Sigmoid colon (tissue), 7 donors: Measurements from ENCODE around the gene CEACAM1. TPM values are rescaled to one million over a fixed set of nuclear protein-coding genes. Genes with fewer than 3 reads are reported as not detected.
A peak's percentile ranks its signal among the peaks of the same experiment; 100 is the strongest.

Source experiments
- DNase-seq: peaks from one replicate; pipeline ENCODE4 v3.0.0-alpha.2; 2019
- H3K27ac ChIP-seq, 4 donors: fragments of 200-600 bp; sonication (generic); one replicate each; pipeline ENCODE4 v1.5.1; 2016 to 2019; ENCODE audit warnings: mild to moderate bottlenecking in 1 of 4
- H3K27me3 ChIP-seq, 3 donors: fragments of 200-600 bp; sonication (generic); one replicate each; pipeline ENCODE4 v1.5.1; 2019; ENCODE audit warnings: mild to moderate bottlenecking in 1 of 3
- H3K36me3 ChIP-seq, 4 donors: fragments of 200-600 bp; sonication (generic); one replicate each; pipeline ENCODE4 v1.5.1; 2016 to 2019
- H3K4me1 ChIP-seq, 4 donors: fragments of 200-600 bp; sonication (generic); one replicate each; pipeline ENCODE4 v1.5.1; 2017 to 2019
- H3K4me3 ChIP-seq, 4 donors: fragments of 200-600 bp; sonication (generic); one replicate each; pipeline ENCODE4 v1.5.1; 2017 to 2019; ENCODE audit warnings: mild to moderate bottlenecking in 2 of 4, moderate library complexity in 1 of 4
- H3K9me3 ChIP-seq, 4 donors: fragments of 200-600 bp in 3 of 4; sonication (generic) in 3 of 4; one replicate each; pipeline versions ENCODE4 v1.5.1 to v1.6.1; 2013 to 2019
- CTCF ChIP-seq, 4 experiments: fragments of 450-650 bp in 3 of 4; fragments of 200-600 bp in 1 of 4; IDR thresholded peaks; one replicate each; pipeline ENCODE4 v1.5.1; 2016 to 2019; ENCODE audit warnings: antibody characterized with exemption in 4 of 4, mild to moderate bottlenecking in 3 of 4, moderate library complexity in 2 of 4
- EP300 ChIP-seq, 4 donors: sonication (generic); formaldehyde crosslinking; IDR thresholded peaks; one replicate each; pipeline ENCODE4 v1.6.1; 2017; ENCODE audit warnings: antibody characterized with exemption in 4 of 4
- POLR2A ChIP-seq, 2 donors: fragments of 450-650 bp; IDR thresholded peaks; one replicate each; pipeline ENCODE4 v1.6.1; 2016; ENCODE audit warnings: antibody characterized with exemption in 2 of 2, mild to moderate bottlenecking in 2 of 2, moderate library complexity in 2 of 2
- POLR2AphosphoS5 ChIP-seq, 4 donors: sonication (generic); formaldehyde crosslinking; IDR thresholded peaks; one replicate each; pipeline ENCODE4 v1.6.1; 2017; ENCODE audit warnings: antibody characterized with exemption in 4 of 4
- WGBS, 2 donors: extraction: QIAGEN DNeasy Blood & Tissue Kit; methylation state at CpG; one replicate each; pipeline ENCODE4 v1.1.7; 2013; 5-methylcytosine and 5-hydroxymethylcytosine counted together
- intact Hi-C: fragments of 100-400 bp; cut with DNase I; formaldehyde crosslinking; loops from one replicate; pipeline ENCODE4 v1.15.1; 2023
- polyA plus RNA-seq, 3 donors: library from polyadenylated mRNA; stranded (reverse); fragments of 200-250 nt; gene quantifications; one replicate each; pipeline ENCODE4 v1.2.3, GENCODE V29; 2013
- total RNA-seq, 4 donors: library from RNA; depleted of rRNA; stranded (reverse); fragments of >200 nt; gene quantifications; one replicate each; pipeline ENCODE4 v1.1.0, GENCODE V29; 2016
- donor health status: healthy with polysubstance abuse.
- donor health status: Bipolar disorder and iron deficiency.
- donor health status: healthy.

CEACAM1 gene
- total and polyA plus RNA-seq, 7 donors = 0.55 to 444 (median 2.4) TPM

GRCh38 chr19:42521346-42522030, 6.8 kb downstream of the CEACAM1 start:
- H3K27ac ChIP-seq = no peak overlapping the region
- WGBS, 2 donors = 78 to 96% methylated on average over 6 of the region's 6 CpGs
- intact Hi-C loops = no loop called here
- H3K27me3 ChIP-seq = no peaks in the 10 kb centered on the region
- H3K36me3 ChIP-seq = no peaks in the 10 kb centered on the region
- no peak for DNase-seq
- no peak overlapping the region for H3K4me3 ChIP-seq
- H3K4me1 ChIP-seq = no peaks in the 10 kb centered on the region
- H3K9me3 ChIP-seq = no peaks in the 10 kb centered on the region
- TF ChIP-seq CTCF (IDR thresholded peaks at IDR 0.05) = no peak

- Histone ChIP-seq H3K4me1 (no peaks in the 10 kb centered on the region), H3K36me3 (no peaks in the 10 kb centered on the region), H3K9me3 (peaks cover 0 to 2% (median 0%) of the 10 kb centered on the region in 4 donors), H3K27me3 (no peaks in the 10 kb centered on the region), H3K4me3 (no peak overlapping the region), H3K27ac (no peak overlapping the region)
- no peak for DNase-seq
- no peak for TF ChIP-seq POLR2AphosphoS5 (IDR thresholded peaks at IDR 0.05)
- no peak for TF ChIP-seq CTCF (IDR thresholded peaks at IDR 0.05)
- TF ChIP-seq EP300 (IDR thresholded peaks at IDR 0.05) = no peak
- no peak for TF ChIP-seq POLR2A (IDR thresholded peaks at IDR 0.05)
- intact Hi-C loops = no loop called here
- 78 to 85% methylated on average over 3 of the region's 3 CpGs for WGBS, 2 donors
Measured at GRCh38 chr19:42519108-42519507, 9.2 kb downstream of the CEACAM1 start.

- Histone ChIP-seq H3K4me3 (no peak overlapping the region), H3K36me3 (no peaks in the 10 kb centered on the region), H3K9me3 (peaks cover 0 to 2% (median 0%) of the 10 kb centered on the region in 4 donors), H3K4me1 (no peaks in the 10 kb centered on the region), H3K27me3 (no peaks in the 10 kb centered on the region), H3K27ac (no peak overlapping the region)
- WGBS, 2 donors = 77 to 100% methylated on average over 2 of the region's 2 CpGs
- DNase-seq = no peak
- TF ChIP-seq EP300 (IDR thresholded peaks at IDR 0.05) = no peak
- TF ChIP-seq CTCF (IDR thresholded peaks at IDR 0.05) = no peak
- no peak for TF ChIP-seq POLR2AphosphoS5 (IDR thresholded peaks at IDR 0.05)
- TF ChIP-seq POLR2A (IDR thresholded peaks at IDR 0.05) = no peak
- intact Hi-C loops = no loop called here
Measured at GRCh38 chr19:42516771-42517170, 11.5 kb downstream of the CEACAM1 start.

- DNase-seq = no peak
- WGBS, 2 donors = 81 to 92% methylated on average over 7 of the region's 7 CpGs
Measured at GRCh38 chr19:42515241-42515832, 12.9 kb downstream of the CEACAM1 start.

More at GRCh38 chr19:42515241-42515832, 12.9 kb downstream of the CEACAM1 start:
- no peaks in the 10 kb centered on the region for H3K36me3 ChIP-seq
- no peaks in the 10 kb centered on the region for H3K4me1 ChIP-seq
- peaks cover 0 to 2% (median 0%) of the 10 kb centered on the region in 4 donors for H3K9me3 ChIP-seq
- H3K4me3 ChIP-seq = no peak overlapping the region
- no peaks in the 10 kb centered on the region for H3K27me3 ChIP-seq
- TF ChIP-seq CTCF (IDR thresholded peaks at IDR 0.05) (peak in 1 of 4 experiments; percentile 5), EP300 (IDR thresholded peaks at IDR 0.05) (no peak), POLR2AphosphoS5 (IDR thresholded peaks at IDR 0.05) (no peak)
- no peak overlapping the region for H3K27ac ChIP-seq
- intact Hi-C loops = no loop called here
